H1 (cell line): ENCODE results near the gene PCBP1. TPM values are rescaled to one million over a fixed set of nuclear protein-coding genes. Genes with fewer than 3 reads are reported as not detected.

Experiments used
- CTCF ChIA-PET: fragments of 300-600 bp; sonication (Branson Sonifier 250); formaldehyde crosslinking; loops from one replicate; lab custom pipeline; 2021; ENCODE audit not compliant: partially characterized antibody; lab: Charles Lee
- POLR2A ChIA-PET: fragments of 300-600 bp; sonication (Branson Sonifier 250); formaldehyde crosslinking; loops from one replicate; lab custom pipeline; 2021; ENCODE audit warnings: inconsistent platforms; ENCODE audit not compliant: partially characterized antibody; lab: Charles Lee
- DNase-seq, 2 experiments: peaks; one replicate each; pipeline versions ENCODE4 v3.0.0 to v3.0.0-alpha.2; 2010 to 2022; ENCODE audit warnings: low spot score in 2 of 2, low read depth in 1 of 2, mixed read lengths in 1 of 2
- FAIRE-seq: peaks from 2 replicates; lab custom pipeline; 2011; peaks lifted over from hg19 to GRCh38; lab: Jason Lieb, UNC
- H2AFZ ChIP-seq: 2 replicates; pipeline ENCODE4 v1.8.1; 2012; ENCODE audit warnings: low read length, inconsistent platforms
- H2AK5ac ChIP-seq: 2 replicates; pipeline ENCODE4 v1.6.1; 2013; ENCODE audit warnings: low read depth, low read length
- H2BK120ac ChIP-seq: replicated peaks from 2 replicates; pipeline ENCODE3; 2013; ENCODE audit warnings: low read depth, low read length, inconsistent platforms
- H2BK12ac ChIP-seq: 2 replicates; pipeline ENCODE4 v1.6.1; 2013; ENCODE audit warnings: low read depth, low read length
- H2BK15ac ChIP-seq: 2 replicates; pipeline ENCODE4 v1.6.1; 2013; ENCODE audit warnings: low read length
- H2BK20ac ChIP-seq: 2 replicates; pipeline ENCODE4 v1.6.1; 2013; ENCODE audit warnings: low read length
- H2BK5ac ChIP-seq: 2 replicates; pipeline ENCODE4 v1.6.1; 2013; ENCODE audit warnings: low read depth, low read length
- H3K14ac ChIP-seq: 2 replicates; pipeline ENCODE4 v1.6.1; 2013; ENCODE audit warnings: inconsistent platforms; ENCODE audit not compliant: insufficient read length
- H3K18ac ChIP-seq: 2 replicates; pipeline ENCODE4 v1.6.1; 2013; ENCODE audit warnings: low read length; ENCODE audit errors: extremely low read depth
- H3K23ac ChIP-seq: 2 replicates; pipeline ENCODE4 v1.6.1; 2013; ENCODE audit warnings: inconsistent platforms; ENCODE audit not compliant: insufficient read length
- H3K23me2 ChIP-seq: 2 replicates; pipeline ENCODE4 v1.6.1; 2013; ENCODE audit warnings: low read depth, low read length
- H3K27ac ChIP-seq: 2 replicates; pipeline ENCODE4 v1.6.1; 2011; ENCODE audit warnings: low read depth, low read length, inconsistent platforms
- H3K27me3 ChIP-seq, 4 experiments: replicated peaks in 1 of 4; 1 replicate in 1 of 4; 2 replicates in 3 of 4; pipeline versions ENCODE4 v1.6.1 to v1.8.1; 2011 to 2013; ENCODE audit warnings: low read length in 3 of 4, mild to moderate bottlenecking in 3 of 4, inconsistent platforms in 2 of 4, mixed read lengths in 2 of 4, moderate library complexity in 1 of 4; ENCODE audit not compliant: control insufficient read depth in 3 of 4, insufficient read depth in 3 of 4; ENCODE audit errors: extremely low read depth in 1 of 4
- H3K36me3 ChIP-seq, 4 experiments: 2 replicates each; pipeline versions ENCODE4 v1.6.1 to v1.8.1; 2011 to 2013; ENCODE audit warnings: mild to moderate bottlenecking in 4 of 4, low read length in 3 of 4, moderate library complexity in 2 of 4, control low read depth in 1 of 4, inconsistent platforms in 1 of 4; ENCODE audit not compliant: insufficient read depth in 4 of 4, control insufficient read depth in 2 of 4
- H3K4ac ChIP-seq: replicated peaks from 2 replicates; pipeline ENCODE3; 2013; ENCODE audit warnings: low read length, low read depth, mixed read lengths, inconsistent platforms; ENCODE audit not compliant: insufficient read length
- H3K4me1 ChIP-seq, 4 experiments: replicated peaks in 1 of 4; 1 replicate in 1 of 4; 2 replicates in 3 of 4; pipeline versions ENCODE4 v1.6.1 to v1.8.1; 2011 to 2013; ENCODE audit warnings: low read length in 3 of 4, inconsistent platforms in 2 of 4, mixed read lengths in 1 of 4; ENCODE audit not compliant: insufficient read depth in 4 of 4, control insufficient read depth in 3 of 4
- H3K4me2 ChIP-seq, 2 experiments: 2 replicates each; pipeline versions ENCODE4 v1.6.1 to v1.8.1; 2011 to 2013; ENCODE audit warnings: low read depth in 2 of 2, low read length in 2 of 2, control low read depth in 1 of 2, inconsistent platforms in 1 of 2, mild to moderate bottlenecking in 1 of 2; ENCODE audit not compliant: insufficient read depth in 1 of 2
- H3K4me3 ChIP-seq, 4 experiments: fragments of 200-600, 300-600 bp in 1 of 4; sonication (generic), shearing (Covaris generic), sonication (Bioruptor Twin) in 1 of 4; 2 replicates each; pipeline versions ENCODE4 v1.5.1 to v1.8.1; 2011 to 2016; ENCODE audit warnings: low read length in 4 of 4, low read depth in 3 of 4, control low read depth in 2 of 4, inconsistent platforms in 2 of 4, mild to moderate bottlenecking in 2 of 4, mixed read lengths in 1 of 4, moderate library complexity in 1 of 4; ENCODE audit not compliant: insufficient read depth in 2 of 4; ENCODE audit errors: extremely low read depth in 1 of 4
- H3K56ac ChIP-seq: replicated peaks from 2 replicates; pipeline ENCODE3; 2013; ENCODE audit warnings: low read depth, mild to moderate bottlenecking, mixed read lengths, low read length, inconsistent platforms; ENCODE audit not compliant: insufficient read length
- H3K79me1 ChIP-seq: 2 replicates; pipeline ENCODE4 v1.6.1; 2013; ENCODE audit warnings: low read depth, low read length, control low read depth
- H3K79me2 ChIP-seq, 2 experiments: 2 replicates each; pipeline versions ENCODE4 v1.6.1 to v1.8.1; 2012 to 2013; ENCODE audit warnings: low read length in 2 of 2, mild to moderate bottlenecking in 2 of 2, inconsistent platforms in 1 of 2; ENCODE audit not compliant: insufficient read depth in 2 of 2, control insufficient read depth in 1 of 2
- H3K9ac ChIP-seq, 4 experiments: replicated peaks in 1 of 4; 1 replicate in 1 of 4; 2 replicates in 3 of 4; pipeline versions ENCODE4 v1.6.1 to v1.8.1; 2011 to 2013; ENCODE audit warnings: low read depth in 3 of 4, low read length in 3 of 4, control low read depth in 2 of 4, mild to moderate bottlenecking in 2 of 4, moderate library complexity in 2 of 4, inconsistent platforms in 1 of 4; ENCODE audit errors: extremely low read depth in 1 of 4
- H3K9me3 ChIP-seq, 2 experiments: 2 replicates each; pipeline versions ENCODE4 v1.6.1 to v1.8.1; 2012 to 2013; ENCODE audit warnings: mild to moderate bottlenecking in 2 of 2, moderate library complexity in 2 of 2, control low read depth in 1 of 2, inconsistent platforms in 1 of 2, low read depth in 1 of 2, low read length in 1 of 2, mixed read lengths in 1 of 2; ENCODE audit not compliant: insufficient read depth in 2 of 2
- H4K20me1 ChIP-seq, 2 experiments: replicated peaks in 1 of 2; 2 replicates each; pipeline versions ENCODE3 to v1.8.1; 2011 to 2013; ENCODE audit warnings: inconsistent platforms in 2 of 2, low read length in 2 of 2, mild to moderate bottlenecking in 1 of 2; ENCODE audit not compliant: insufficient read depth in 2 of 2, control insufficient read depth in 1 of 2
- H4K5ac ChIP-seq: 2 replicates; pipeline ENCODE4 v1.6.1; 2013; ENCODE audit warnings: low read length, low read depth, mixed read lengths, inconsistent platforms; ENCODE audit not compliant: insufficient read length
- H4K8ac ChIP-seq: 2 replicates; pipeline ENCODE4 v1.8.0; 2013; ENCODE audit warnings: mild to moderate bottlenecking, moderate library complexity, low read length, inconsistent platforms; ENCODE audit not compliant: insufficient read depth; ENCODE audit errors: extremely low read depth
- H4K91ac ChIP-seq: replicated peaks from 2 replicates; pipeline ENCODE3; 2013; ENCODE audit warnings: low read length, mixed read lengths, inconsistent platforms; ENCODE audit not compliant: insufficient read length
- CHD1 ChIP-seq: IDR thresholded peaks from 2 replicates; pipeline ENCODE4 v1.6.1; 2012; ENCODE audit warnings: low read depth, low read length, improper control_type of control experiment
- CTBP2 ChIP-seq: IDR thresholded peaks from 2 replicates; pipeline ENCODE4 v1.7.0; 2011; ENCODE audit warnings: borderline replicate concordance, mild to moderate bottlenecking, moderate library complexity, mixed read lengths, low read length; ENCODE audit not compliant: insufficient read depth, insufficient read length
- CTCF ChIP-seq, 3 experiments: IDR thresholded peaks; 1 replicate in 2 of 3; 2 replicates in 1 of 3; pipeline versions ENCODE4 v1.5.1 to v1.6.1; 2011; ENCODE audit warnings: low read length in 3 of 3, mild to moderate bottlenecking in 3 of 3, inconsistent platforms in 2 of 3, low read depth in 1 of 3, moderate library complexity in 1 of 3; ENCODE audit not compliant: insufficient read depth in 1 of 3; ENCODE audit errors: control extremely low read depth in 1 of 3
- EP300 ChIP-seq, 2 experiments: IDR thresholded peaks; 1 replicate in 1 of 2; 2 replicates in 1 of 2; pipeline ENCODE4 v1.6.1; 2011 to 2012; ENCODE audit warnings: low read depth in 2 of 2, low read length in 2 of 2, mild to moderate bottlenecking in 2 of 2, borderline replicate concordance in 1 of 2, inconsistent platforms in 1 of 2, moderate library complexity in 1 of 2
- GTF2F1 ChIP-seq: IDR thresholded peaks from 2 replicates; pipeline ENCODE4 v1.6.1; 2012; ENCODE audit warnings: low read depth, low read length, improper control_type of control experiment, borderline replicate concordance
- HDAC2 ChIP-seq, 2 experiments: fragments of 300-600 bp in 1 of 2; sonication (generic) in 1 of 2; IDR thresholded peaks; 2 replicates each; pipeline ENCODE4 v1.6.1; 2011 to 2012; ENCODE audit warnings: low read depth in 2 of 2, low read length in 2 of 2, mild to moderate bottlenecking in 2 of 2, moderate library complexity in 2 of 2, borderline replicate concordance in 1 of 2, inconsistent platforms in 1 of 2
- KDM1A ChIP-seq: fragments of 200-600, 300-600 bp; sonication (generic); IDR thresholded peaks from 2 replicates; pipeline ENCODE4 v1.7.1; 2016; ENCODE audit warnings: mild to moderate bottlenecking, low read length, borderline replicate concordance
- RXRA ChIP-seq: IDR thresholded peaks from 2 replicates; pipeline ENCODE4 v1.6.1; 2011; ENCODE audit warnings: low read depth, mild to moderate bottlenecking, low read length, moderate library complexity; ENCODE audit not compliant: insufficient read depth
- TAF7 ChIP-seq: optimal IDR thresholded peaks from 2 replicates; pipeline ENCODE3; 2011; ENCODE audit warnings: low read depth, mild to moderate bottlenecking, inconsistent platforms, low read length, moderate library complexity, borderline replicate concordance
- TCF12 ChIP-seq: IDR thresholded peaks from 2 replicates; pipeline ENCODE4 v1.6.1; 2011; ENCODE audit warnings: low read depth, mild to moderate bottlenecking, low read length
- WGBS, 2 experiments: shearing (Covaris generic) in 1 of 2; methylation state at CpG; one replicate each; pipeline versions ENCODE4 v1.1.6 to v1.1.7; 2013 to 2015; ENCODE audit warnings: low lambda C conversion rate in 2 of 2, mixed read lengths in 2 of 2, inconsistent platforms in 1 of 2, low coverage in 1 of 2, missing lambda C conversion rate in 1 of 2; ENCODE audit not compliant: insufficient replicate concordance in 2 of 2, insufficient coverage in 1 of 2, insufficient read length in 1 of 2; ENCODE audit errors: extremely low coverage in 1 of 2, missing lambda C conversion rate in 1 of 2; 5-methylcytosine and 5-hydroxymethylcytosine counted together
- polyA plus RNA-seq, 7 experiments: library from polyadenylated mRNA; depleted of rRNA in 3 of 7; stranded (reverse) in 5 of 7; unstranded in 2 of 7; fragments of >200 nt in 5 of 7; fragments of 200-250 nt in 2 of 7; gene quantifications; 1 replicate in 5 of 7; 2 replicates in 1 of 7; 4 replicates in 1 of 7; pipeline versions ENCODE4 v1.2.1 to v1.2.3, GENCODE V29; 2011 to 2013; ENCODE audit warnings: missing spikeins in 2 of 7, mixed read lengths in 2 of 7
- total RNA-seq: library from RNA; stranded (reverse); fragmentation: NEBNext Ultra II Directional; extraction: Animal tissue kit (Norgen Biotek cat#: 25700); gene quantifications from 2 replicates; pipeline ENCODE4 v1.2.1, GENCODE V29; 2021

Gene PCBP1
- total and polyA plus RNA-seq, 2 of the 8 experiments (the other 6 are each of a cell fraction or from before 2014, with no cell fraction given): 279 to 493 TPM

- POLR2A ChIA-PET: interaction anchor here (1.0 to 51.3 kb wide), 5 partner anchors 15 to 65 kb away, joined by 3 to 1553 read pairs (median 188); partner anchors contain the start of genes C2orf42 and PCBP1
- 100% methylated on average over 2 of the region's 2 CpGs; no CpG with 5 or more reads in 1 of the 2 experiments for WGBS, 2 experiments
- Histone ChIP-seq H3K56ac (no peak overlapping the region), H3K4me1 (peaks cover 7 to 18% (median 10%) of the 10 kb centered on the region in 4 experiments), H2AFZ (no peak overlapping the region), H2BK20ac (no peak overlapping the region), H2BK5ac (no peak overlapping the region), H3K14ac (no peak overlapping the region), H3K9ac (no peak overlapping the region), H2AK5ac (no peak overlapping the region), H3K23me2 (peaks cover 10% of the 10 kb centered on the region; the same call in 1 of the 2 replicates), H3K36me3 (no peaks in the 10 kb centered on the region), H3K4ac (no peak overlapping the region), H3K23ac (no peak overlapping the region), H3K4me3 (no peak overlapping the region), H2BK120ac (no peak overlapping the region), H3K9me3 (no peaks in the 10 kb centered on the region), H2BK12ac (no peak overlapping the region), H4K91ac (no peak overlapping the region), H4K20me1 (no peaks in the 10 kb centered on the region), H3K4me2 (no peak overlapping the region), H3K79me2 (no peaks in the 10 kb centered on the region), H3K27me3 (no peaks in the 10 kb centered on the region; a peak in 1 of 7 replicates), H4K5ac (no peak overlapping the region), H2BK15ac (peak overlapping the region; percentile 92; the same call in 1 of the 2 replicates), H3K27ac (no peak overlapping the region), H4K8ac (no peak overlapping the region), H3K79me1 (no peaks in the 10 kb centered on the region), H3K18ac (no peak overlapping the region; the same call in 1 of the 2 replicates)
- DNase-seq: no peak
- FAIRE-seq: no peak
- CTCF ChIA-PET: interaction anchor here (0.5 to 5.7 kb wide), 4 partner anchors 14 to 41 kb away, joined by 3 to 42 read pairs (median 6); no protein-coding TSS in a partner anchor
- no peak for TF ChIP-seq CHD1
- no peak for TF ChIP-seq RXRA
- no peak for TF ChIP-seq CTCF (IDR thresholded peaks at IDR 0.05; ENCODE audit: control extremely low read depth in 1 of 3, insufficient read depth in 1 of 3, low read depth in 1 of 3, low read length in 3 of 3)
- TF ChIP-seq CTBP2: no peak
- no peak for TF ChIP-seq GTF2F1
- no peak for TF ChIP-seq EP300 (IDR thresholded peaks at IDR 0.05; ENCODE audit: borderline replicate concordance in 1 of 2, low read depth in 2 of 2, low read length in 2 of 2)
- no peak for TF ChIP-seq HDAC2 (IDR thresholded peaks at IDR 0.05; ENCODE audit: borderline replicate concordance in 1 of 2, low read depth in 2 of 2, low read length in 2 of 2)
- no peak for TF ChIP-seq TCF12
- no peak for TF ChIP-seq KDM1A
- no peak for TF ChIP-seq TAF7
These were observed 39.1 kb downstream of the PCBP1 start for GRCh38 chr2:70126413-70126812.
